Activated T-cell treated with anti-CD3 and anti-CD28 coated beads, Interleukin-2, amount 50 U/mL, for 24 hours (primary cell): ENCODE measurements around the gene RNF150.

Source experiments
- DNase-seq: peaks from one replicate; pipeline ENCODE4 v3.0.0-alpha.2; 2020
- H3K27ac Mint-ChIP-seq: 2 replicates; pipeline ENCODE4 v1.8.0; 2020; ENCODE audit warnings: mild to moderate bottlenecking, mixed read lengths
- H3K27me3 Mint-ChIP-seq: 2 replicates; pipeline ENCODE4 v1.8.0; 2020; ENCODE audit warnings: mixed read lengths
- H3K36me3 Mint-ChIP-seq: 2 replicates; pipeline ENCODE4 v1.8.0; 2020; ENCODE audit warnings: low read depth, mixed read lengths
- H3K4me1 Mint-ChIP-seq: 2 replicates; pipeline ENCODE4 v1.8.0; 2020; ENCODE audit warnings: low read depth, mixed read lengths
- H3K4me3 Mint-ChIP-seq: 2 replicates; pipeline ENCODE4 v1.8.0; 2020; ENCODE audit warnings: mild to moderate bottlenecking, moderate library complexity, mixed read lengths
- H3K9me3 Mint-ChIP-seq: 2 replicates; pipeline ENCODE4 v1.8.0; 2020; ENCODE audit warnings: mixed read lengths

The RNF150 gene

GRCh38 chr4:140887467-140887866 is 245.8 kb downstream of the RNF150 start:
- H3K36me3 Mint-ChIP-seq, result no peaks in the 10 kb centered on the region
- no peak overlapping the region for H3K27ac Mint-ChIP-seq
- no peaks in the 10 kb centered on the region for H3K27me3 Mint-ChIP-seq
- H3K9me3 Mint-ChIP-seq, result peaks cover 15% of the 10 kb centered on the region
- no peak for DNase-seq
- H3K4me3 Mint-ChIP-seq, result no peak overlapping the region
- no peaks in the 10 kb centered on the region for H3K4me1 Mint-ChIP-seq

- no peak for DNase-seq
- no peaks in the 10 kb centered on the region for H3K4me1 Mint-ChIP-seq
- H3K36me3 Mint-ChIP-seq, result no peaks in the 10 kb centered on the region
- H3K27me3 Mint-ChIP-seq, result no peaks in the 10 kb centered on the region
- H3K4me3 Mint-ChIP-seq, result no peak overlapping the region
- peaks cover 17% of the 10 kb centered on the region for H3K9me3 Mint-ChIP-seq
- no peak overlapping the region for H3K27ac Mint-ChIP-seq
Measured at GRCh38 chr4:140884431-140885058, 248.7 kb downstream of the RNF150 start.

GRCh38 chr4:140877781-140878180 is 255.5 kb downstream of the RNF150 start:
- Mint-ChIP-seq H3K27ac (no peak overlapping the region), H3K27me3 (no peaks in the 10 kb centered on the region), H3K4me3 (no peak overlapping the region), H3K9me3 (peaks cover 11% of the 10 kb centered on the region), H3K4me1 (no peaks in the 10 kb centered on the region), H3K36me3 (no peaks in the 10 kb centered on the region)
- DNase-seq, result no peak

- Mint-ChIP-seq H3K27me3 (no peaks in the 10 kb centered on the region), H3K9me3 (peaks cover 6% of the 10 kb centered on the region), H3K4me1 (no peaks in the 10 kb centered on the region), H3K36me3 (no peaks in the 10 kb centered on the region), H3K27ac (no peak overlapping the region), H3K4me3 (no peak overlapping the region)
- no peak for DNase-seq
Measured at GRCh38 chr4:140876615-140877364, 256.5 kb downstream of the RNF150 start.

- no peak for DNase-seq
- H3K27me3 Mint-ChIP-seq, result no peaks in the 10 kb centered on the region
- no peaks in the 10 kb centered on the region for H3K4me1 Mint-ChIP-seq
- H3K4me3 Mint-ChIP-seq, result no peak overlapping the region
- H3K9me3 Mint-ChIP-seq, result peaks cover 6% of the 10 kb centered on the region
- no peaks in the 10 kb centered on the region for H3K36me3 Mint-ChIP-seq
- no peak overlapping the region for H3K27ac Mint-ChIP-seq
Measured at GRCh38 chr4:140875746-140876452, 257.4 kb downstream of the RNF150 start.

- no peak for DNase-seq
- no peaks in the 10 kb centered on the region for H3K27me3 Mint-ChIP-seq
- no peak overlapping the region for H3K4me3 Mint-ChIP-seq
- no peaks in the 10 kb centered on the region for H3K36me3 Mint-ChIP-seq
- no peak overlapping the region for H3K27ac Mint-ChIP-seq
- no peaks in the 10 kb centered on the region for H3K4me1 Mint-ChIP-seq
- peaks cover 3% of the 10 kb centered on the region for H3K9me3 Mint-ChIP-seq
Measured at GRCh38 chr4:140874056-140874455, 259.2 kb downstream of the RNF150 start.

GRCh38 chr4:140871368-140871767 is 261.9 kb downstream of the RNF150 start:
- H3K27me3 Mint-ChIP-seq, result no peaks in the 10 kb centered on the region
- no peaks in the 10 kb centered on the region for H3K9me3 Mint-ChIP-seq
- H3K36me3 Mint-ChIP-seq, result no peaks in the 10 kb centered on the region
- no peak for DNase-seq
- no peak overlapping the region for H3K27ac Mint-ChIP-seq
- no peak overlapping the region for H3K4me3 Mint-ChIP-seq
- no peaks in the 10 kb centered on the region for H3K4me1 Mint-ChIP-seq

- DNase-seq, result no peak
- Mint-ChIP-seq H3K36me3 (no peaks in the 10 kb centered on the region), H3K4me3 (no peak overlapping the region), H3K4me1 (no peaks in the 10 kb centered on the region), H3K27ac (no peak overlapping the region), H3K27me3 (no peaks in the 10 kb centered on the region), H3K9me3 (no peaks in the 10 kb centered on the region)
Measured at GRCh38 chr4:140870427-140870826, 262.8 kb downstream of the RNF150 start.

- no peaks in the 10 kb centered on the region for H3K9me3 Mint-ChIP-seq
- no peak overlapping the region for H3K4me3 Mint-ChIP-seq
- no peaks in the 10 kb centered on the region for H3K27me3 Mint-ChIP-seq
- DNase-seq, result no peak
- no peaks in the 10 kb centered on the region for H3K36me3 Mint-ChIP-seq
- H3K27ac Mint-ChIP-seq, result no peak overlapping the region
- no peaks in the 10 kb centered on the region for H3K4me1 Mint-ChIP-seq
Measured at GRCh38 chr4:140869446-140869845, 263.8 kb downstream of the RNF150 start.

- Mint-ChIP-seq H3K4me1 (peaks cover 5% of the 10 kb centered on the region), H3K9me3 (no peaks in the 10 kb centered on the region), H3K4me3 (no peak overlapping the region), H3K27me3 (peaks cover 9% of the 10 kb centered on the region), H3K27ac (no peak overlapping the region), H3K36me3 (no peaks in the 10 kb centered on the region)
- DNase-seq, result no peak
Measured at GRCh38 chr4:140867356-140867755, 265.9 kb downstream of the RNF150 start.

GRCh38 chr4:140866492-140867005 is 266.7 kb downstream of the RNF150 start:
- DNase-seq, result no peak
- no peaks in the 10 kb centered on the region for H3K9me3 Mint-ChIP-seq
- H3K27ac Mint-ChIP-seq, result no peak overlapping the region
- H3K4me1 Mint-ChIP-seq, result peaks cover 5% of the 10 kb centered on the region
- no peak overlapping the region for H3K4me3 Mint-ChIP-seq
- H3K27me3 Mint-ChIP-seq, result peaks cover 15% of the 10 kb centered on the region
- H3K36me3 Mint-ChIP-seq, result no peaks in the 10 kb centered on the region

GRCh38 chr4:140865253-140866217 is 267.7 kb downstream of the RNF150 start:
- Mint-ChIP-seq H3K27me3 (peaks cover 15% of the 10 kb centered on the region), H3K27ac (no peak overlapping the region), H3K9me3 (no peaks in the 10 kb centered on the region), H3K36me3 (no peaks in the 10 kb centered on the region), H3K4me3 (no peak overlapping the region), H3K4me1 (peaks cover 5% of the 10 kb centered on the region)
- no peak for DNase-seq

- Mint-ChIP-seq H3K27me3 (peaks cover 17% of the 10 kb centered on the region), H3K4me3 (no peak overlapping the region), H3K4me1 (peaks cover 5% of the 10 kb centered on the region), H3K27ac (no peak overlapping the region), H3K36me3 (no peaks in the 10 kb centered on the region), H3K9me3 (no peaks in the 10 kb centered on the region)
- DNase-seq, result no peak
Measured at GRCh38 chr4:140863197-140863596, 270.1 kb downstream of the RNF150 start.

GRCh38 chr4:140862177-140862442 is 271.2 kb downstream of the RNF150 start:
- peaks cover 17% of the 10 kb centered on the region for H3K27me3 Mint-ChIP-seq
- DNase-seq, result no peak
- H3K9me3 Mint-ChIP-seq, result no peaks in the 10 kb centered on the region
- no peak overlapping the region for H3K4me3 Mint-ChIP-seq
- no peak overlapping the region for H3K27ac Mint-ChIP-seq
- peaks cover 5% of the 10 kb centered on the region for H3K4me1 Mint-ChIP-seq
- no peaks in the 10 kb centered on the region for H3K36me3 Mint-ChIP-seq
